GM21825 (cell line): Measurements from ENCODE around the gene NUP98.
"Not testable (repeated sequence)": the region's sequence is repeated elsewhere in the genome, so short reads cannot be mapped to it uniquely, and the experiment has no call there.

ENCODE experiments used
- ATAC-seq: cut with Tn5 transposase; IDR thresholded peaks from one replicate; pipeline ENCODE4 v1.9.1; 2021; ENCODE audit warnings: mild to moderate bottlenecking, moderate library complexity; ENCODE audit not compliant: unreplicated experiment

Gene NUP98

DNA sequence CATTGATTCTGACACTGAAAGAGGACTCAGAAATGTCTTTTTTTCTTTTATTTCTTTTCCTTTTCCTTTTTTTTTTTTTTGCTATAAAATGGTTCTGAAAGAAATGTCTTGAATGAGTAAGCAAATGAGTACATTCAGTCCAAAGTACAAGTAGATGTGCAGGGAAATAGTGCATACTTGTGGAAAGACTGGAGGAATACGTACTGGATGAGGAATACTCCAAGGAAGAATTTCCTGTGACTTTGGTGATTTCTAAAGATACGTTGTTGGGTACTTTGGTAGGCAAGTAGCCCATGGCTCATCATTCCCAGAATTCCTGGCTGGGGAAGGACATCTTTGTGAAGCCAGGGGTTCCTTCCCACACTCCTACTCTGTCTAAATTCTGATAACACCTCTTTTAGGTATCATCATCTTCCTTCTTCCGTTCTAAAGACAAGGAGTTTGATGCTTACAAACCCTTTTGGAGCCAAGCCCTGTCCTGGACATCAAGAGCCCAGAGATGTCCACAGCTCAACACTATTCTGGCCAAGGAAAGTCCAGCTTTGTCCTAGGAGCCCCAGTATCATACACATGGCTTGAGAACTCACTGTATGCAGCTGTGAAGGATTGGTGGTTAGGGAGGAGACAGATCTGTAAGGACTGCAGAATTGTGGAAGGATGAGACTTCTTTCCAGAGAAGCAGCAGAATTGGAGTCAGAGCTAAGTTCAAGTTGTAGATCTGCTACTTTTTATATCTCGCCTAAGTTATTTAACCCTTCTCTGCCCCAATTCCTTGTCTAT is 4.8 kb upstream of the NUP98 start:
- no peak for ATAC-seq

DNA sequence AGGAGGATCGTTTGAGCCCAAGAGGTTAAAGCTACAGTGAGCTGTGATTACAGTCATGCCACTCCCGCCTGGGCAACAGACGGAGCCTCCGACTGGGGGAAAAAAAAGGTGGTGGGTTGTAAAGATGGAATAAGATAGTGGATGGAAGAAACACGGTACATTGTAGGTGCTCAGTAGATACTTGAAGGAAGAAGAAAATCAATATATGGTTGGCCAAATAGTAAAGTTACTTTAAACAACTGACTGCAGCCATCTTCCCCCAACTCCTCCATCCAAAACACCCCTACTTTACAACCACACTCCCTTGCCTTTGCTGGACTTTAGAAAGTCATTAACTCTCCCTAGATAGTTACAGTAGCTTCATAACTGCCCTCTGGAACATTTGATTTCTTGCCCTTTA is 2.5 kb upstream of the NUP98 start:
- no peak for ATAC-seq

DNA sequence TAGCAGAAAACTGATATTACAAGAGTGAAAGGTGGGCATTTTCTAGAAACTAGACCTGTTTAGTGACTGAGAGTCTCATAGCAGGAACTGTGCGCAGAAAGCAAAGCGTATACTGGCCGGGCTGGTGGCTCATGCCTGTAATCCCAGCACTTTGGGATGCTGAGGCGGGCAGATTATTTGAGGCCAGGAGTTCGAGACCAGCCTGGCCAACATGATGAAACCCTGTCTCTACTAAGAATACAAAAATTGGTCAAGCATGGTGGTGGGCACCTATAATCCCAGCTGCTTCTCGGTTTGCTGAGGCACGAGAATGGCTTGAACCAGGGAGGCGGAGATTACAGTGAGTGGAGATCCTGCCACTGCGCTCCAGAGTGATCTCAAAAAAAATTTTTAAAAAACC is 1.8 kb upstream of the NUP98 start:
- no peak for ATAC-seq

DNA sequence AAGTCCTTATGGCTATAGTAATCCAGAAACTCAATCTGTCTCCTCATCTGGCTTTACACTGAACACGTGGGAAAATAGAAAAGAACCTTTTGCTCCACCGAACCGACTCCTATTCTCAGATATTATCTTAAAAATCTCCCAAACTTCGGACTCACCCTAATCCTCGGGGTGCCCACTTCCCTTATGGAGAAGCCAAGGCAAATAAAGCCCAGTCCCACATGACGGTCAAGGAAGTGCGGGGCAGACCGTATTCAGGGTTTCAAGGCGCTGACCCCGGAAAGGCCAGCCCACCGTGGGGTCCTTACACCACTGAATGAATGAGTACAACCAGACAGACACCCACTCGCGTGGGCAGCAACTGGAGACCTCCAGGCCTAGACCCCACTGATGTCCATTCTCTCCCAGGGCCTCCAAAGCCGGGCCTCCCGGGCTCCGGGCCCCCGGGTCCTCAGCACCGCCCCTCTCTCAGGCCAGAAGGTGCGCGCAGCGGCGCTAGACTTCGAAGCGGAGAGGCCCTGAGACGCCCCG is 489 bp downstream of the NUP98 start:
- ATAC-seq = peak; percentile 27

DNA sequence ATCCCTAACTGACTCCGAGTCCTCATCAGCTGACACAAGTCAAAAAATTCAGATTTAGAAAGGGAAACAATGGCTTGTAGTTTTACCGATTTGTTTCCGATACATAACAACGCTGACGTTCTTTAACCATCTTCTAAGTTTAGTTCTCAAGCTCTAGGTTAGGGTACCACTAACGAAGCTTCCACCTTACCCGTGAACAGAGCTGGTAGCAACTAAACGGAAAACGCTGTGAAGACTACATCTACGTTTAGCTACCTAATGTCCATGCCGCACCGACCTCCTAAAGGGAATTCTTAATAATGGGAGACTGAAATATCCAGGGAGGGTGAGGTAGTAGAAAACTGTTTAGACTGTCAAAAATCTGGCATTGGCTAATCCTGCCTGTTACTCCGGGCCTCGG is 1.0 kb downstream of the NUP98 start:
- ATAC-seq = no peak

DNA sequence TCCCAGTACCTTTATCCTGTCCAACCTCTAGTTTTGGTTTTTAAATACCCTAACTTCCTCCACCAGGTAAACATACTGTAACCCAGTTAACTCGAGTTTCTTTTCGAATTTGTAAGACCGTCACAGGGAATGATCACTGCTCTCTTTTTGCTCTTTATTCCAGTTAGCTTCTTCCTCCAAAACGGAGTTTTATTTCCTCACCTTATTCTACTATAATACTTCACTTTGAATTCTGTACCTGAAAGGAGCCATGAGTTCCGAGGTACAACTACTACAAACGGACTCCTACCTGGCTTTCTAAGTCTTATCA is 1.4 kb downstream of the NUP98 start:
- ATAC-seq = no peak

DNA sequence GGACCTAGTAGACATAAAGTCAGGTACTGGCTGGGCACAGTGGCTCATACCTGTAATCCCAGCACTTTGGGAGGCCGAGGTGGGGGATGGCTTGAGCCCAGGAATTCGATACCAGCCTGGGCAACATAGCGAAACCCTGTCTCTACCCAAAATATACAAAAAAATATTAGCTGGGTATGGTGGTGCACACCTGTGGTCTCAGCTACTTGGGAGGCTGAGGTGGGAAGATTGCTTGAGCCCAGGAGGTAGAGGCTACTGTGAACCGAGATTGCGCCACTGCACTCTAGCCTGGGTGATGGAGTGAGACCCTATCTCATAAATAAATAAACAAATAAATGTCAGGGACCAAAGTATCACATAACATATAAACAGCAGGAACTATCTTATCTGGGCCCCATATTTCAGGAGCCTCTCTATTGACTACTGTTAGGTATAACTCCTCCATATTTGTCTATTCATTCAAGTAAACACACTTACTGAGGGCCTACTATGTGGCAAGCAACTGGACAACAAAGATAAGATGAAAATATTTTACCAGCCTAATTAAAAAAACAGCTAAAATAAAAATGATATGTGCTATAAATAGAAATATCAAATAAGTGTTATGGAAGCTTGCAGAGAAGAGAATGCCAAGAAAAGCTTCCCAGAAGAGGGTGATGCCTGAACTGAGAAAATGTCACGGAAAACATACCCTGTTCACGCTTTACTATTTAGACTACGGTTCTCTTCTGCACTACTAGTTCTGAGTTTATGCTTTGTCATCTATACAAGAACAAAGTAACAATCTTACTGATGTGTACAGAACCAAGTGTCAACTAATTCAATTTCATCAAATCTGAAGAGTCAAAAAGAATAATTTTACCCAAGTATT is 2.0 kb downstream of the NUP98 start:
- no peak for ATAC-seq

DNA sequence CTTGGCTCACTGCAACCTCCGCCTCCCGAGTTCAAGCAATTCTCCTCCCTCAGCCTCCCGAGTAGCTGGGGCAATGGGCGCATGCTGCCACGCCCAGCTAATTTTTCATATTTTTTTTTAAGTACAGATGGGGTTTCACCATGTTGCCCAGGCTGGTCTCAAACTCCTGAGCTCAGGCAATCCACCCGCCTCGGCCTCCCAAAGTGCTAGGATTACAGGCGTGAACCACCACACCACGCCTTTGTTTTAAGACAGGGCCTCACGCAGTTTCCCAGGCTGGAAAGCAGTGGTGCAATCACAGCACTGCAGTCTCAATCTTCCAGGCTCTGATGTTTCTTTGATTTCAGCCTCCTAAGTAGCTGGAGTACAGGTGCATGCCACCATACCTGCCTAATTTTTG is 3.0 kb downstream of the NUP98 start:
- ATAC-seq = not testable (repeated sequence)

DNA sequence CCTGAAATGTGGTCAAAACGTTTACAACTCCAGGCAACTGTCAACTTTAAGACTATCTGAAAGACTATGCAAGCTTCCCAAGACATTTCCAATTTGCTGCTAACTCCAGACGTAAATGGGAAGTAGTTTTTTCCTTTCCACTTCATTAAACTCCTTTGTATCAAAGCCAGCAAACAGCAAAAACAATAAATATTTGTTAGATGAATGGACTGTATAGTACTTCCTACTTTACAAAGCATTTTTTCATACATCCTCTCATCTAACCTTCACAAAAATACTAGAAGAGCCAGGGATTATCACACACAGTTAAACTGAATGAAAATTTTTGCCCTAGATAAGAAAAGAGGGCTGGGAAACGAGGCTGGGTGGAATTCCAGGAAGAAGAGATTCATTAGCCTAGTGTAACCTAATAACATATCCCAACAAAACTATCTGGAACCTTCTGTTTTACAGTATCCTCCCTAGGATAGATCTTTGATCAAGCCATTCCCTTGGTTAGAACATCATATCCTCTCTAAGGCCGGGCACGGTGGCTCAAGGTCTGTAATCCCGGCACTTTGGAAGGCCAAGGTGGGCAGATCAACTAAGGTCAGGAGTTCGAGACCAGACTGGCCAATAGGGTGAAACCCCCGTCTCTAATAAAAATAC is 10.4 kb downstream of the NUP98 start:
- ATAC-seq = no peak

DNA sequence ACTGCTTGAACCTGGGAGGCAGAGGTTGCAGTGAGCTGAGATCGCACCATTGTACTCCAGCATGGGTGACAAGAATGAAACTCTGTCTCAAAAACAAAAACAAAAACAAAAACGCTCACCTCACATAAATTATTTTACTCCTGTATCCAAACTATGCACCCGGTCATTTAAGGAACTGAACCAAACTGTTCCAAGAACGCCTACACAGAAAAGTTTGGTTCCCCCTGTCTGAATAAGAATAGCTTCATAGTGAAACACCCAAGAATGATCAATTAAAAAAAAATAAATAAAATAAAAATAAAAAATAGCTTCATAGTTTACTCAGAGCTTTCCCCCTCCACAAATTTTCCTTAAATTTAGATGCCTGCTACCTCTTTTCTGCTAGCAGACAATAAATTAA is 13.7 kb downstream of the NUP98 start:
- no peak for ATAC-seq

DNA sequence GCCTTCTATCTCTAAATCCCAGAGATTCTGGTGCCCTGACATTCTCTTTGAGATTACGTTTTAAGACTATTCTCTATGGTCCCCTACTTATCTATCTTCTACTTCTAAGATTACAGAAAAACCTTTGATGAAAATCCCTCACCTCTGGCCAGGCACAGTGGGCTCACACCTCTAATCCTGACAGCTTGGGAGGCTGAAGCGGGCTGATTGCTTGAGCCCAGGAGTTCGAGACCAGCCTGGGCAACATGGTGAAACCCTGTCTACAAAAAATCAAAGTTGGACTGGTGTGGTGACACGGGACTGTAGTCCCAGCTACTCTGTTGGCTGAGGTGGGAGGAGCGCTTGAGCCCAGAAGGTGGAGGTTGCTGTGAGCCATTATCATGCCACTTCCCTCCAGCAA is 14.4 kb downstream of the NUP98 start:
- no peak for ATAC-seq

DNA sequence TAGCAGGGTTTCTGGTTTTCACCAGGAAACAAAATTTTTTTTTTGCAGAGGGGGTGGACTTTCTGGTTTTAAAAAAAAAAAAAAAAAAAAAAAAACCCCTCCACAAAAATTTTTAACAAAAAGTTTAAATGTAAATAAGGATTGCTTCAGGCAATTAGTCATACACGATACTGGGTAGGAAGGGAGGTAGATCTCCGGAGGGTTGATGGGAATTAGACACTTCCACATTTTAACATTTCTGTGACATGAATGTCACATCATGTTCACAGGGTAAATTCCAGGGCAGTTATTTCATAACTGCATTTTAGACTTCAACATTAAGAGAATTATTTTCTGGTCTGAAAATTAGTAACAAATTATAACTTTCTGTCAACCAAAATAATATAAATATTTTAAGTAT is 15.9 kb downstream of the NUP98 start:
- no peak for ATAC-seq

DNA sequence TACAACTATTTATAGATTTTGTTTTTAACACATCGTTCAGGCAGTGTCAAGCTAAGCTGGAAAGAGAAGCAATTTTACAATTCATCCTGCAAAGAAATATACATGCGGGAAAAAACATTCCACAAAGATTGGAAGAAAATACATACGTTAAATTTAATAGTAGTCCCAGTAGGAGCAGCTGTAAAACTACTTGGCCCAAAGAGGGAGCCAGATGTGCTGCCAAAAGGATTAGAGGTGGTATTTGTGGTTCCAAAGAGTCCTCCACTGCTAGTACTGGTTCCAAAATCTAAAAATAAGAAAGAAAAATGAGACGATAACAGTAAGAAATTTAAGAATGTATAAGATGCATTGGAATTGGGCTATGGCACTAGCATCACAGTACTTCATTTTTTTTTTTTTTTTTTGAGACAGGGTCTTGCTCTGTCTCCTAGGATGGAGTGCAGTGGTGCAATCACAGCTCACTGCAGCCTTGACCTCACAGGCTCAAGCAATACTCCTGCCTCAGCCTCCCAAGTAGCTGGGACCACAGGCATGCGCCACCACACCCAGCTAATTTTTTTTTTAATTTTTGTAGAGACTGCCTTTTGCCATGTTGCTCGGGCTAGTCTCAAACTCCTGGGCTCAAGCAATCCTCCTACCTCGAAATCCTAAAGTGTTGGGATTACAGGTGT is 21.5 kb downstream of the NUP98 start:
- ATAC-seq = no peak

DNA sequence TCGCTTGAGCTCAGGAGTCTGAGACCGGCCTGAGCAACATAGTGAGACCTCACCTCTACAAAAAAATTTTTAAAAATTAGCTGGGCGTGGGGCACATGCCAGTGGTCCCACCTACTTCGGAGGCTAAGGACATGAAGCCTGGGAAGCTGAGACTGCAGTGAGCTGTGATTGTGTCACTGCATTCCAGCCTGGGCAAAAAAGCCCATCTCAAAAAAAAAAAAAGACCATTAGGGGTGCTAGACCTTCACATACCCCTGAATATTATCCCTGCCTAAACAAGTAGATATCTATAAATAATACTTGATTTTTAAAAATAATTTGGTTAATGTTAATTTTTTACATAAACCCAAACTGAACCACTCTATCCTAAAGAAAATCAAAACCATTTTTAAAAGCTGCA is 24.2 kb downstream of the NUP98 start:
- ATAC-seq = no peak

DNA sequence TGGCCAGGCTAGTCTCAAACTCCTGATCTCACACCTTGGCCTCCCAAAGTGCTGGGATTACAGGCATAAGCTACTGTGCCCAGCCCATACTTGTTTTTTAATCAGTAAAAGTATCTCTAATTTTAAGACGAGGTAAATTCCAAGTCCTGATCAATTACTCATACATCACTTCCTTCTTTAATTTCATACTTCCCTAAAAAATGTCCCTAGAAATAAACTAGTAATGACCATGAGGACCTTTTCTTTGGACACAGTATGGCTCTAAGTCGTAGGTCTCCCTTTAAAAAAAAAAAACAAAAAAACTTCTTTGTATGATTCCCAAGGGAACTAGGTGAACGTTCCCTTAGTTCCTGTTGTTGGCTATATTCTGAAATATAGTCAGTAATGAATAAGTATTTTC is 29.8 kb downstream of the NUP98 start:
- no peak for ATAC-seq

DNA sequence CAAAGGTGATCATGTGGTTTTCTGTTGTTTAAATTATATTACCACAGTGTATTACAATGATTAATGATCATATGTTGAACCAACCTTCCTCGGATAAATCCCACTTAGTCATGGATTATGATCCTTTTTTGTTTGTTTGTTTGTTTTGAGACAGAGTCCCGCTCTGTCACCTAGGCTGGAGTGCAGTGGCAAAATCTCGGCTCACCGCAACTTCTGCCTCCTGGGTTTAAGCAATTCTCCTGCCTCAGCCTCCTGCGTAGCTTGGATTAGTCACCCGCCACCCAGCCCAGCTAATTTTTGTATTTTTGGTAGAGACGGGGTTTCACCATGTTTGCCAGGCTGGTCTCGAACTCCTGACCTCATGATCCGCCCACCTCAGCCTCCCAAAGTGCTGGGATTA is 30.5 kb downstream of the NUP98 start:
- ATAC-seq = not testable (repeated sequence)

DNA sequence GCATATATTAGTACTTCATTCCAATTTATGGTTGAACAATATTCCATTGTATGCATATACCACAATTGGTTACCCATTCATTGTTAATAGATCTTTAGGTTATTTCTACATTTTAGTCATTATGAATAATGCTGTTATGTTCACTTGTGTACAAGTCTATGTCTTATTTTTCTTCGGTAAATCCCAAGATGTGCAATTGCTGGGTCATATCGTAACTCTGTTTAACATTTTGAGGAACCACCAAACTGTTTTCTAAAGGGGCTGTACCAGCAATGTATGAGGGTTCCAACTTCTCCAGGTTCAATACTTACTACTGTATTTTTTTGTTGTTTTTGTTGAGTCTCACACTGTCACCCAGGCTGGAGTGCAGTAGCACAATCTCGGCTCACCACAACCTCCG is 33.1 kb downstream of the NUP98 start:
- no peak for ATAC-seq

DNA sequence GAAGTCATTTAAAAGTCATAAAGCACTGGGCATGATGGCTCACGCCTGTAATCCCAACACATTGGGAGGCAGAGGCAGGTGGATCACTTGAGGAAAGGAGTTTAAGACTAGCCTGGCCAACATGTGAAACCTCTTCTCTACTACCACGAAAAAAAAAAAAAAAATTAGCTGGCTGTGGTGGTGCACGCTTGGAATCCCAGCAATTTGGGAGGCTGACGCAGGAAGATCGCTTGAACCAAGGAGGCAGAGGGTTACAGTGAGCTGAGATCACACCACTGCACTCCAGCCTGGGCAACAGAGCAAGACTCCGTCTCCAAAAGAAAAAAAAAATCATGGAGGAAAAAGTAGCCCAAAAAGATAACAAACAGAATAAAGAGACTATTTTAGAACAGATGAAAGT is 42.2 kb downstream of the NUP98 start:
- no peak for ATAC-seq

DNA sequence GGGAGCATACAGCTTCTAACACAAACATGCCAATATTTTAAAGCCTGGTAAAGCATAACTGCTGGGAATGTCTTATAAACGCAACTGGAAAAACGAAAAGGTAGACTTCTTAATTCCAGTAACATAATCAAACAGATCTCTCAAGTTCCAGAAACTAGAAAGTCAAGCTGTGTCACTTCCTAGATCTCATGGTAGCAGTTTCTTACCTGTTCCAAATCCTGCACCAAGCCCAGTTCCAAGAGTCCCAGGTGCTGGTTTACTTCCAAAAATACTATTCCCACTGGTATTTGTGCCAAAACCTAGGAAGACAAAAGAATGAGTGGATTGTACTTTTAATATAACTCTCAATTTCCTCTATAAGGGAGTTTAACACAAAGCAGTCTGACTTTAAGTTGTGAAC is 44.2 kb downstream of the NUP98 start:
- no peak for ATAC-seq

DNA sequence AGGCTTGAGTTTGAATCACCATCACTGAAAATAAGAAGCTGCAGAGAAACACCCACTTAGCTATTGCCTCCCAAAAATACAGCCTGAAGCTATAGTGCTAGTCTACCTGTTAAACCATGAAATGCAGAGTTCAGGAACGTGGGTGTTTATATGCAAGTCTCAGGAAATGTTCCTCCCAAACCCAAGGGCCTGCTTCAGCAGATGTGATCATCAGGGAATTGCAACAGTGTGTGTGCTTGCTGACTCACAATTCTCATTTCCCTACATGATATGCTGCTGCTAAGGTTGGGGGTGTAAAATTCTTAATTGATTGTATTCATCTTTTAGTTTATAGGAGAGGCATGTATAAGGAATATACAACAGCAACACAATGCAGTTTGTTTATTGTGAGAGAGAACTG is 49.6 kb downstream of the NUP98 start:
- no peak for ATAC-seq

DNA sequence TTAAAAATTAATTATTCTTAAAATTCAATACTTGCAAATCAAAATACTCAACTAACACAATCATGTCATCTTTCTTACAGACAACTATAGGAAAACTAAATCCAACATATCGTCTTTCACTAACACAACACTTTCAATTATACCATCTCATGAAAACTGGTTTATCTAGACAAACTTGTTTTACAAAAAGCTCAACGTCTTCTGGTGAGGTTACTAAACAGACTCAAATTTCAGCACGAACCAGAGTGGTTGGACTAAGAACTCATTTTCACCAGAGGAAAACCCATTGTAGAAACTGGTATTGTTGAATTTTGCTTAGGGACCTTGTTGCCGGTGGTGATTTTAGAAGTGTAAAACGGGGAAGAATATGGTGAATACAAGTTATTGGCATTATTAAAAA is 52.2 kb downstream of the NUP98 start:
- no peak for ATAC-seq
